GM21528 (cell line): ENCODE results near the gene UFC1.

Experiments used
- ATAC-seq: cut with Tn5 transposase; IDR thresholded peaks from one replicate; pipeline ENCODE4 v1.9.1; 2021; ENCODE audit warnings: mild to moderate bottlenecking, moderate library complexity; ENCODE audit not compliant: unreplicated experiment, low FRiP score

The UFC1 gene

DNA sequence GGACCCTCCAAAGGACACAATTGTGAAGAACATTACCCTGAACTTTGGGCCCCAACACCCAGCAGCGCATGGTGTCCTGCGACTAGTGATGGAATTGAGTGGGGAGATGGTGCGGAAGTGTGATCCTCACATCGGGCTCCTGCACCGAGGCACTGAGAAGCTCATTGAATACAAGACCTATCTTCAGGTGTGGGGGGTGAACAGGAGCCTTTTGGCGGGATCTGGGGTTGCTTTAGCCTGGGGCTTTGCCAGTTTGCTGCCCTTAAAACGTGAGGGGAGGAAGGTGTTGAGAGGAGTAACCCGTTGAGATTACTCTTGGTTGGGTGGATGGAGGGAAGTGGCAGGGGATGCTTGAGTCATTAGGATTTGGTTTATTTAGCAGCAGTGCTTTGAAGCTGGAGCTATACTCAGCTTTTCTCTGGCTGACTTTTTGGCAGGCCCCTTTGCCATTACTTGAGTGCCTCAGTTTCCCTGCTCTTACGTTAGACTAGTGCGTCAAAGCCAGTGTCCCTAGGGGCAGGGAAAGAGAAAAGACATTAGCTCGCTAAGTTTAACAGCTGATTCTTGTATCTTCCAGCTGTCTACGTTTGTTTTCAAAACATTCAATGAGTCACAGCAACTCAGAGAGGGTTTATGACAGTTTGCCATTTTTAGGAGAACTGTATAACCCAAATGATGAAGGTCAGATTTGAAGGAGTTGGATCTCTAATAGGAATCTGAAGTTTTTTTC, 52.8 kb downstream of the UFC1 start:
- no peak for ATAC-seq

DNA sequence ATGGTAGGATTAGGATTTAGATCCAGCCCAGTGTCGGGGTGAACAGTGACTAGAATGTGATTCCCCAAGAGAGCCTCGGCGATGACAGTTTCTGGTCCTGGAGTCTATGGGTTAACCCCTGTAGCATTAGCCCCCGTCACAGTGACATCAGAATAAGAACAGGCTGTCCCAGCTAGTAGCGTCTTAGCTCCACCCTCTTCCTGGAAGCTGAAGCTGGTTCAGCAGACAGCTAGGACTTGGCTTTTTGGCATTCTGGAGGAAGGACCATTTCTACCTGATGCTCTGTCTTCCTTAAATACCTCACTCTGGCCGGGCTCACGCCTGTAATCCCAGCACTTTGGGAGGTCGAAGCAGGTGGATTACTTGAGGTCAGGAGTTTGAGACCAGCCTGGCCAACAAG, 53.4 kb downstream of the UFC1 start:
- no peak for ATAC-seq
